H54 (cell line): ENCODE measurements around the gene UNC45B.
"Not testable (repeated sequence)": the region's sequence is repeated elsewhere in the genome, so short reads cannot be mapped to it uniquely, and the experiment has no call there.

Experiments used
- DNase-seq: peaks from one replicate; pipeline ENCODE4 v3.0.0; 2011; ENCODE audit warnings: low spot score, mixed read lengths; ENCODE audit not compliant: insufficient read length
- FAIRE-seq: peaks from 3 replicates; lab custom pipeline; 2011; peaks lifted over from hg19 to GRCh38; lab: Jason Lieb, UNC
- POLR2A ChIP-seq: IDR thresholded peaks from 2 replicates; pipeline ENCODE4 v1.6.1; 2011; ENCODE audit warnings: low read depth, mild to moderate bottlenecking, low read length

The UNC45B gene

GRCh38 chr17:35171834-35172233, 24.2 kb downstream of the UNC45B start:
- FAIRE-seq, result no peak
- no peak for TF ChIP-seq POLR2A
- DNase-seq, result no peak

GRCh38 chr17:35172321-35172720, 24.7 kb downstream of the UNC45B start:
- FAIRE-seq, DNase-seq: not testable (repeated sequence)

GRCh38 chr17:35174835-35175334, 27.3 kb downstream of the UNC45B start:
- no peak for TF ChIP-seq POLR2A
- DNase-seq, result no peak
- FAIRE-seq, result no peak

- DNase-seq (no peak), FAIRE-seq (no peak)
- TF ChIP-seq POLR2A, result no peak
These were observed 28.2 kb downstream of the UNC45B start for GRCh38 chr17:35175638-35176415.

- FAIRE-seq (no peak), DNase-seq (no peak)
- TF ChIP-seq POLR2A, result no peak
These were observed 29.3 kb downstream of the UNC45B start for GRCh38 chr17:35176897-35177296.

- not testable (repeated sequence) for DNase-seq, FAIRE-seq
These were observed 31.8 kb downstream of the UNC45B start for GRCh38 chr17:35179379-35179778.

GRCh38 chr17:35183332-35183731, 35.7 kb downstream of the UNC45B start:
- DNase-seq (no peak), FAIRE-seq (no peak)
- no peak for TF ChIP-seq POLR2A

GRCh38 chr17:35184274-35184673, 36.7 kb downstream of the UNC45B start:
- FAIRE-seq, result no peak
- DNase-seq, result no peak
- TF ChIP-seq POLR2A, result no peak

- DNase-seq (no peak), FAIRE-seq (no peak)
These were observed 38.2 kb downstream of the UNC45B start for GRCh38 chr17:35185849-35186248.

GRCh38 chr17:35187481-35187880, 39.9 kb downstream of the UNC45B start:
- no peak for DNase-seq
- TF ChIP-seq POLR2A, result no peak
- FAIRE-seq, result no peak

More at GRCh38 chr17:35185849-35186248, 38.2 kb downstream of the UNC45B start:
- TF ChIP-seq POLR2A, result no peak

GRCh38 chr17:35188111-35188510, 40.5 kb downstream of the UNC45B start:
- no peak for FAIRE-seq
- no peak for TF ChIP-seq POLR2A
- DNase-seq, result no peak

GRCh38 chr17:35189291-35189690, 41.7 kb downstream of the UNC45B start:
- DNase-seq, result no peak
- no peak for FAIRE-seq
- TF ChIP-seq POLR2A, result no peak

GRCh38 chr17:35191001-35191695, 43.5 kb downstream of the UNC45B start:
- DNase-seq, result no peak
- FAIRE-seq, result no peak
- TF ChIP-seq POLR2A, result no peak

GRCh38 chr17:35192708-35193107, 45.1 kb downstream of the UNC45B start:
- no peak for TF ChIP-seq POLR2A
- no peak for FAIRE-seq

GRCh38 chr17:35194001-35194400, 46.4 kb downstream of the UNC45B start, which contains the start of gene SLC35G3:
TSS of gene SLC35G3 (minus strand) at chr17:35194393. CDS start at chr17:35194307, 86 bp downstream.
- DNase-seq, FAIRE-seq: not testable (repeated sequence)

More at GRCh38 chr17:35192708-35193107, 45.1 kb downstream of the UNC45B start:
- no peak for DNase-seq

- FAIRE-seq, DNase-seq: not testable (repeated sequence)
These were observed 47.4 kb downstream of the UNC45B start for GRCh38 chr17:35195062-35195461.

- not testable (repeated sequence) for FAIRE-seq
These were observed 55.0 kb downstream of the UNC45B start for GRCh38 chr17:35202582-35202981.

More at GRCh38 chr17:35202582-35202981, 55.0 kb downstream of the UNC45B start:
- DNase-seq, result not testable (repeated sequence)
